ENCODE measurements around the gene C11orf58.

The C11orf58 gene

GRCh38 chr11:16772141-16772512, 33.7 kb downstream of the C11orf58 start:
- Histone ChIP-seq H3K4me1 (ENCODE audit: low read length) (no peaks in the 10 kb centered on the region), H3K27me3 (ENCODE audit: low read depth, low read length) (peaks cover 12% of the 10 kb centered on the region; the same call in 1 of the 2 replicates), H3K4me2 (ENCODE audit: low read length) (no peak overlapping the region), H3K9me3 (ENCODE audit: insufficient read depth, low read length) (no peaks in the 10 kb centered on the region), H3K79me2 (ENCODE audit: low read length) (no peaks in the 10 kb centered on the region), H3K27ac (ENCODE audit: low read length) (no peak overlapping the region), H4K20me1 (ENCODE audit: insufficient read depth, low read length) (no peaks in the 10 kb centered on the region), H3K4me3 (ENCODE audit: low read length) (no peak overlapping the region), H3K9ac (ENCODE audit: low read length) (no peak overlapping the region), H3K36me3 (replicated peaks; ENCODE audit: low read depth, low read length) (no peaks in the 10 kb centered on the region), H2AFZ (ENCODE audit: low read depth, low read length) (no peak overlapping the region)
- no peak for TF ChIP-seq EZH2phosphoT487 (IDR thresholded peaks at IDR 0.05; ENCODE audit: low read depth)
- TF ChIP-seq CTCF (IDR thresholded peaks at IDR 0.05; ENCODE audit: low read depth, low read length): no peak

DNA sequence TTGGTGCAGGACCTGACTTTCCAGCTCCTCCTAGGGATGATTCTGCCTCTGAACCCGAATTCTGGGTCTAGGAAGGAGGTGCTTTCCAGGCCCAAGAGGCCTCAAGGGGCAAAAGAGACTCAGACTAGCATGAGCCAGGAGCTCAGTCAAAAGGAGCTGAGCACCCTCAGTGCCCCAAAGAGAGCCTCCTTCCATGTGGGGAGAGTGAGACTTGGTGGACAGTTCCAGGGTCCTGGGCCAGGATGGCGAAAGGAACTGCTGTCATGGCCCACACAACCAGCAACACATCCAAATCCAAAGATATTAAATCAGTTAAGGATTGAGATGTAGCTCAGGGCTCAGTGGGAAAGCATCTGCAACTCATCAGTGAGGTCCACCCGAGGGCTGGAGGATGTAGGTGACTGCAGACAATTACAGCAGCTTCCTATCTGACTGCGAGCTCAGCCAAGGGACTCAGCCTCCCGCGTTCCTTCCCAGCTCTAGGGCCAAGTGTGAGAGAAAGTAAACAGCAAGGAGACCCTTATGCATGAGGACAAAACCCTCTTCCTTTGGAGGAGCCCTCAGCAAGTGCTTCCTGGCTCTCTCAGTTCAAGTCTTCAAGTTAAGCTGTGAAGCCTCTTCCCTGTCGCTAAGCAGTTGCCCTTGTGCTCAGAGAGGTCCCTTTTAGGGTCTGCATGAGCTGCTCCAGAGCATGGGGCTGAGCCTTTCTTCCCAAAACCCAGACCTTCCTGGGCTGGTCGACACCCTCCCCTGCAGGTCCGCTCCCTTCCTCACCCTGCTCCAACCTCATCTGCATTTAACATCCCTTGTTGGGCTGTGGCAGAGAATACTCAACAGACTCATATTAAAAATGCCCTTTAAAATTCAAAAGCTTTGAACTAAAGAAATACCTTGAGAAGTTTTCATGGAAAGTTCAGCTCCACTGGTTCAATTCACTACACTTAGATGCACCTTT, 35.8 kb downstream of the C11orf58 start:
- Histone ChIP-seq H3K27ac (ENCODE audit: low read length) (no peak overlapping the region), H3K9ac (ENCODE audit: low read length) (no peak overlapping the region), H2AFZ (ENCODE audit: low read depth, low read length) (no peak overlapping the region), H3K4me2 (ENCODE audit: low read length) (no peak overlapping the region), H3K4me3 (ENCODE audit: low read length) (no peak overlapping the region), H4K20me1 (ENCODE audit: insufficient read depth, low read length) (no peaks in the 10 kb centered on the region), H3K27me3 (ENCODE audit: low read depth, low read length) (peaks cover 12% of the 10 kb centered on the region; the same call in 1 of the 2 replicates), H3K9me3 (ENCODE audit: insufficient read depth, low read length) (no peaks in the 10 kb centered on the region), H3K4me1 (ENCODE audit: low read length) (no peaks in the 10 kb centered on the region), H3K79me2 (ENCODE audit: low read length) (no peaks in the 10 kb centered on the region), H3K36me3 (replicated peaks; ENCODE audit: low read depth, low read length) (no peaks in the 10 kb centered on the region)
- TF ChIP-seq EZH2phosphoT487 (IDR thresholded peaks at IDR 0.05; ENCODE audit: low read depth) (no peak), CTCF (IDR thresholded peaks at IDR 0.05; ENCODE audit: low read depth, low read length) (no peak)

DNA sequence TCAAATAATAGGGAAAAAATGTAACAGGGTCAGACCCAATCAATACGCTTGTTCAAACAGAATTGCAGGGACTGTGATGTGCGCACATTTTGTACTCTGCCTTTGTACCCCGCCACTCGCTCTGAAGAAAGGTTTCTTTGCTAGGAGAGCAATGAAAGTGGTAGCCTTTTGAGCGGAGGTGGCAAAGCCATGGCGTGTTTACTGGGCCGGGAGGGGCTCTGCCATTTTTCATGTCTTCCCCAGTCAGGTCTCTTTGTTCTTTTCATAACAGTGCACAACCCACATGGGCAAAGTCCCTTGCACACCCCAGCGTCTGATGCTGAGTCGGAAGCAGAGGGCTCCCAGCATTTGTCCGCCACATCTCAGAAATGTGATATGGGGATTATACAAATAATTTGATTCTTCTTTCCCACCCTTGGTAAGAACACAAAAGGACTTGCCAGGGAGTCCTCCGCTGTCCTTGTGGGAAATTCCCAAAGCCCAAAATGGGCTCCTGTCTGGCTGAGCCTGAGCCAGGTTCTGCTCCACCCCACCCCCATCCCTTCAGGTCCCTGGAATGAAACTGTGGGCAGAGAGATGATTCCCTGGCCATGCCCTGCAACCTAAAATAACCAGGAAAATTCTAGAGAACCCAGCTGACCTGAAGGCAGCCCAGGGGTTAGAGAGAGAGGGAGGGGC, 36.6 kb downstream of the C11orf58 start:
- H3K9ac ChIP-seq (ENCODE audit: low read length): no peak overlapping the region
- no peaks in the 10 kb centered on the region for H3K4me1 ChIP-seq (ENCODE audit: low read length)
- no peak overlapping the region for H3K4me2 ChIP-seq (ENCODE audit: low read length)
- TF ChIP-seq EZH2phosphoT487 (IDR thresholded peaks at IDR 0.05; ENCODE audit: low read depth) (no peak), CTCF (IDR thresholded peaks at IDR 0.05; ENCODE audit: low read depth, low read length) (no peak)
- no peak overlapping the region for H3K27ac ChIP-seq (ENCODE audit: low read length)
- H3K27me3 ChIP-seq (ENCODE audit: low read depth, low read length): peaks cover 12% of the 10 kb centered on the region; the same call in 1 of the 2 replicates
- H3K79me2 ChIP-seq (ENCODE audit: low read length): no peaks in the 10 kb centered on the region
- no peak overlapping the region for H3K4me3 ChIP-seq (ENCODE audit: low read length)
- no peaks in the 10 kb centered on the region for H4K20me1 ChIP-seq (ENCODE audit: insufficient read depth, low read length)
- H3K36me3 ChIP-seq (replicated peaks; ENCODE audit: low read depth, low read length): no peaks in the 10 kb centered on the region
- no peak overlapping the region for H2AFZ ChIP-seq (ENCODE audit: low read depth, low read length)
- no peaks in the 10 kb centered on the region for H3K9me3 ChIP-seq (ENCODE audit: insufficient read depth, low read length)

- Histone ChIP-seq H3K4me2 (ENCODE audit: low read length) (no peak overlapping the region), H3K4me3 (ENCODE audit: low read length) (no peak overlapping the region), H3K9ac (ENCODE audit: low read length) (no peak overlapping the region), H3K79me2 (ENCODE audit: low read length) (no peaks in the 10 kb centered on the region), H4K20me1 (ENCODE audit: insufficient read depth, low read length) (no peaks in the 10 kb centered on the region), H3K36me3 (replicated peaks; ENCODE audit: low read depth, low read length) (no peaks in the 10 kb centered on the region), H3K27me3 (ENCODE audit: low read depth, low read length) (peaks cover 10% of the 10 kb centered on the region; the same call in 1 of the 2 replicates), H2AFZ (ENCODE audit: low read depth, low read length) (no peak overlapping the region), H3K27ac (ENCODE audit: low read length) (no peak overlapping the region), H3K4me1 (ENCODE audit: low read length) (no peaks in the 10 kb centered on the region), H3K9me3 (ENCODE audit: insufficient read depth, low read length) (no peaks in the 10 kb centered on the region)
- TF ChIP-seq EZH2phosphoT487 (IDR thresholded peaks at IDR 0.05; ENCODE audit: low read depth): no peak
- TF ChIP-seq CTCF (IDR thresholded peaks at IDR 0.05; ENCODE audit: low read depth, low read length): no peak
These were observed 37.3 kb downstream of the C11orf58 start for GRCh38 chr11:16775614-16776283.
